SU-DHL-6 (cell line): ENCODE results near the gene CCDC188.

Experiments
- EZH2phosphoT487 ChIP-seq: fragments of 200-600 bp; sonication (generic), shearing (Covaris generic); conservative IDR thresholded peaks from 2 replicates; pipeline ENCODE4 v1.6.1; 2018; ENCODE audit warnings: mild to moderate bottlenecking, antibody characterized with exemption, low read length, moderate library complexity, mixed read lengths
- TF ChIP-seq, protein P1 (sequence below): fragments of 200-600 bp; sonication (generic); IDR thresholded peaks from one replicate; pipeline ENCODE4 v1.5.1; 2017; ENCODE audit warnings: antibody characterized with exemption, mild to moderate bottlenecking, low read length, moderate library complexity; ENCODE audit not compliant: insufficient read depth, poor library complexity, severe bottlenecking

DNA sequence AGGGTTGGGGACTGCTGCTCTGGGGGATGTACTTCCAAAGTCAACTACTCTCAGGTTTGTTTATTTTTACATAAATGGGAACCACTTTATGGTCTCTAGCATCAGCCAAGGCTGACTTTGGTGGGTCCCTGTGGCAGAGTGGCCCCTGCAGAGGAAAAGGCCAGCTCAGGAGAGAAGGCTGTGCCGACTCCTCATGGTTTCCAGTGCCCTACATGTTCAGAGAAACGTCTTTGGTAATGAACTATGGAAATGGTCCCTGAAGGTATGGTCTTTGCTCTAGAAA is 22.3 kb downstream of the CCDC188 start:
- TF ChIP-seq, protein P1, sequence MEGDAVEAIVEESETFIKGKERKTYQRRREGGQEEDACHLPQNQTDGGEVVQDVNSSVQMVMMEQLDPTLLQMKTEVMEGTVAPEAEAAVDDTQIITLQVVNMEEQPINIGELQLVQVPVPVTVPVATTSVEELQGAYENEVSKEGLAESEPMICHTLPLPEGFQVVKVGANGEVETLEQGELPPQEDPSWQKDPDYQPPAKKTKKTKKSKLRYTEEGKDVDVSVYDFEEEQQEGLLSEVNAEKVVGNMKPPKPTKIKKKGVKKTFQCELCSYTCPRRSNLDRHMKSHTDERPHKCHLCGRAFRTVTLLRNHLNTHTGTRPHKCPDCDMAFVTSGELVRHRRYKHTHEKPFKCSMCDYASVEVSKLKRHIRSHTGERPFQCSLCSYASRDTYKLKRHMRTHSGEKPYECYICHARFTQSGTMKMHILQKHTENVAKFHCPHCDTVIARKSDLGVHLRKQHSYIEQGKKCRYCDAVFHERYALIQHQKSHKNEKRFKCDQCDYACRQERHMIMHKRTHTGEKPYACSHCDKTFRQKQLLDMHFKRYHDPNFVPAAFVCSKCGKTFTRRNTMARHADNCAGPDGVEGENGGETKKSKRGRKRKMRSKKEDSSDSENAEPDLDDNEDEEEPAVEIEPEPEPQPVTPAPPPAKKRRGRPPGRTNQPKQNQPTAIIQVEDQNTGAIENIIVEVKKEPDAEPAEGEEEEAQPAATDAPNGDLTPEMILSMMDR = no peak
- TF ChIP-seq EZH2phosphoT487 = no peak
